Prostate gland (tissue), 2 donors: ENCODE data around the gene PSEN1. TPM values are rescaled to one million over a fixed set of nuclear protein-coding genes. Genes with fewer than 3 reads are reported as not detected.

Experiments used
- DNase-seq: peaks from one replicate; pipeline ENCODE4 v3.0.0-alpha.2; 2019; ENCODE audit warnings: low spot score
- H3K27ac ChIP-seq, 2 donors: fragments of 200-600 bp; sonication (generic); 2 replicates each; pipeline ENCODE4 v1.5.1; 2017 to 2019
- H3K27me3 ChIP-seq: fragments of 200-600 bp; sonication (generic); replicated peaks from 2 replicates; pipeline ENCODE4 v1.5.1; 2019; ENCODE audit not compliant: insufficient read depth
- H3K36me3 ChIP-seq, 2 donors: fragments of 200-600 bp; sonication (generic); 1 replicate in 1 of 2; 2 replicates in 1 of 2; pipeline versions ENCODE4 v1.5.1 to v1.8.1; 2017 to 2019
- H3K4me1 ChIP-seq: fragments of 200-600 bp; sonication (generic); replicated peaks from 2 replicates; pipeline ENCODE4 v1.5.1; 2019
- H3K4me3 ChIP-seq, 2 donors: fragments of 200-600 bp; sonication (generic); 2 replicates each; pipeline ENCODE4 v1.5.1; 2017 to 2019
- H3K9me3 ChIP-seq: fragments of 200-600 bp; sonication (generic); 2 replicates; pipeline ENCODE4 v1.5.1; 2017
- CTCF ChIP-seq, 4 experiments: fragments of 200-600 bp in 2 of 4; fragments of 450-650 bp in 2 of 4; sonication (generic) in 2 of 4; IDR thresholded peaks; 1 replicate in 3 of 4; 2 replicates in 1 of 4; pipeline ENCODE4 v1.5.1; 2016 to 2019; ENCODE audit warnings: antibody characterized with exemption in 4 of 4, mild to moderate bottlenecking in 2 of 4, moderate library complexity in 2 of 4
- POLR2A ChIP-seq: fragments of 450-650 bp; IDR thresholded peaks from one replicate; pipeline ENCODE4 v1.6.1; 2016; ENCODE audit warnings: antibody characterized with exemption, mild to moderate bottlenecking
- POLR2AphosphoS5 ChIP-seq: sonication (generic); formaldehyde crosslinking; IDR thresholded peaks from one replicate; pipeline ENCODE4 v1.6.1; 2017; ENCODE audit warnings: antibody characterized with exemption
- WGBS: methylation state at CpG from one replicate; pipeline ENCODE4 v1.1.5; 2018; 5-methylcytosine and 5-hydroxymethylcytosine counted together
- intact Hi-C: fragments of 100-400 bp; cut with DNase I; formaldehyde crosslinking; loops from one replicate; pipeline ENCODE4 v1.14.2; 2022
- total RNA-seq, 2 donors: library from RNA; depleted of rRNA; stranded (reverse); fragments of >200 nt; gene quantifications; one replicate each; pipeline ENCODE4 v1.1.0, GENCODE V29; 2016

The PSEN1 gene
- total RNA-seq, 2 donors from 2014 or later: 46.3 to 61.9 TPM

- WGBS: 81% methylated on average over 10 of the region's 11 CpGs
- no peaks in the 10 kb centered on the region for H3K4me1 ChIP-seq
- no peak for DNase-seq
- no peaks in the 10 kb centered on the region for H3K36me3 ChIP-seq
- intact Hi-C loops: no loop called here
- no peak for TF ChIP-seq POLR2A
- TF ChIP-seq CTCF (IDR thresholded peaks at IDR 0.05): no peak
- TF ChIP-seq POLR2AphosphoS5: no peak
- H3K9me3 ChIP-seq: no peaks in the 10 kb centered on the region
- no peak overlapping the region for H3K27ac ChIP-seq
- no peak overlapping the region for H3K4me3 ChIP-seq
- H3K27me3 ChIP-seq: no peaks in the 10 kb centered on the region
Measured at GRCh38 chr14:73260574-73260973, 124.3 kb downstream of the PSEN1 start.

DNA sequence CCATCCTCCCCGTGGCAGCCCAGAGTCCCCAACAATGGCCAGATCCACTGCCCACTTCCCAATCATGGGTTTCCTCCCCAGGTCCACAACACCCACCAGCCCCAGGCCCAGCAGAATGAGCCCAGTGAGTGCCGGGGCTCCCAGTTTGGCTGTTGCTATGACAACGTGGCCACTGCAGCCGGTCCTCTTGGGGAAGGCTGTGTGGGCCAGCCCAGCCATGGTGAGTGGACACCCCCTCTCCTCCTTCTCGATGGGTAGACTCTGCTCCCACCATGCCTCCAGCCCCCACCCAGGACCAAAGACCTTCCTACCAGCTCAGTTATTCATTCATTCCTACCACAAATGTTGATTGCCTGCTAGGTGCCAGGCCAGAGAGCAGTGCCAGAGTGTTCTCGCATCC, 124.8 kb downstream of the PSEN1 start:
- 81% methylated on average over 6 of the region's 6 CpGs for WGBS
- H3K27me3 ChIP-seq: no peaks in the 10 kb centered on the region
- H3K36me3 ChIP-seq: no peaks in the 10 kb centered on the region
- TF ChIP-seq POLR2AphosphoS5: no peak
- no peak for TF ChIP-seq CTCF (IDR thresholded peaks at IDR 0.05)
- TF ChIP-seq POLR2A: no peak
- H3K4me3 ChIP-seq: no peak overlapping the region
- intact Hi-C loops: no loop called here
- H3K9me3 ChIP-seq: no peaks in the 10 kb centered on the region
- no peak for DNase-seq
- no peak overlapping the region for H3K27ac ChIP-seq
- no peaks in the 10 kb centered on the region for H3K4me1 ChIP-seq

GRCh38 chr14:73261520-73262426, 125.5 kb downstream of the PSEN1 start:
- no peak for DNase-seq
- 91% methylated on average over 15 of the region's 15 CpGs for WGBS
- Histone ChIP-seq H3K9me3 (no peaks in the 10 kb centered on the region), H3K36me3 (no peaks in the 10 kb centered on the region), H3K4me3 (no peak overlapping the region), H3K27me3 (no peaks in the 10 kb centered on the region), H3K27ac (no peak overlapping the region), H3K4me1 (no peaks in the 10 kb centered on the region)
- TF ChIP-seq POLR2A (no peak), POLR2AphosphoS5 (no peak), CTCF (IDR thresholded peaks at IDR 0.05) (no peak)
- intact Hi-C loops: no loop called here

DNA sequence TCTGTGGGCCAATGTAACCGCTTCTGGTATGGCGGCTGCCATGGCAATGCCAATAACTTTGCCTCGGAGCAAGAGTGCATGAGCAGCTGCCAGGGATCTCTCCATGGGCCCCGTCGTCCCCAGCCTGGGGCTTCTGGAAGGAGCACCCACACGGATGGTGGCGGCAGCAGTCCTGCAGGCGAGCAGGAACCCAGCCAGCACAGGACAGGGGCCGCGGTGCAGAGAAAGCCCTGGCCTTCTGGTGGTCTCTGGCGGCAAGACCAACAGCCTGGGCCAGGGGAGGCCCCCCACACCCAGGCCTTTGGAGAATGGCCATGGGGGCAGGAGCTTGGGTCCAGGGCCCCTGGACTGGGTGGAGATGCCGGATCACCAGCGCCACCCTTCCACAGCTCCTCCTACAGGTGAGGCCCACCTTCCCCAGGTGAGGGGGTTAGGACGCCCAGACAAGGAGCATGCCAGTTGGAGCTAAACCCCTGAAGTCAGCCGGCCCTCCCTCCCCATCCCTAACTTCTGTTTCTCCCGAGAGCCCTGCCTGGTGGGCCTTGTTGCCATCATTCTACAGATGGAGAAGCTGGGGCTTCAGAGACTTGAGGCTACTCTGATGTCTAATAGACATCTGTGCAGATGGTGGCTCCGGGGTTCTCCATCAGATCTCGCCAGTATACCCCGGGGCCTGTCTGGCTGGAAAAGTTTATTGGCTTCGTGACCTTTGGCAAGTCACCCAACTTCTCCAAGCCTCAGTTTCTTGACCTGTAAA, 126.3 kb downstream of the PSEN1 start:
- TF ChIP-seq CTCF (IDR thresholded peaks at IDR 0.05) (no peak), POLR2A (no peak)
- H3K36me3 ChIP-seq: no peaks in the 10 kb centered on the region
- H3K27ac ChIP-seq: no peak overlapping the region
- no peak overlapping the region for H3K4me3 ChIP-seq
- DNase-seq: no peak
- H3K4me1 ChIP-seq: no peaks in the 10 kb centered on the region
- H3K27me3 ChIP-seq: no peaks in the 10 kb centered on the region
- no peaks in the 10 kb centered on the region for H3K9me3 ChIP-seq
- intact Hi-C loops: no loop called here
- WGBS: 90% methylated on average over 19 of the region's 20 CpGs
